Ovary (tissue), 9 donors: ENCODE data around the gene NHLH1. TPM values are rescaled to one million over a fixed set of nuclear protein-coding genes. Genes with fewer than 3 reads are reported as not detected.

Source experiments
- DNase-seq, 5 donors: peaks; one replicate each; pipeline ENCODE4 v3.0.0-alpha.2; 2019 to 2020
- H3K27ac ChIP-seq, 2 donors: fragments of 200-600 bp; one replicate each; pipeline versions ENCODE4 v1.5.1 to v1.8.0; 2019 to 2022
- H3K27me3 ChIP-seq: fragments of 200-600 bp; one replicate; pipeline ENCODE4 v1.8.0; 2022
- H3K36me3 ChIP-seq: fragments of 200-600 bp; sonication (generic); one replicate; pipeline ENCODE4 v1.5.1; 2019
- H3K4me1 ChIP-seq: one replicate; pipeline ENCODE4 v1.8.1; 2013; ENCODE audit warnings: mild to moderate bottlenecking, moderate library complexity; ENCODE audit not compliant: insufficient read depth
- H3K4me3 ChIP-seq: fragments of 200-600 bp; sonication (generic); one replicate; pipeline ENCODE4 v1.5.1; 2017
- H3K9me3 ChIP-seq, 2 donors: fragments of 200-600 bp in 1 of 2; sonication (generic) in 1 of 2; one replicate each; pipeline versions ENCODE4 v1.5.1 to v1.8.1; 2013 to 2019; ENCODE audit warnings: mild to moderate bottlenecking in 1 of 2, moderate library complexity in 1 of 2
- EP300 ChIP-seq: sonication (generic); formaldehyde crosslinking; IDR thresholded peaks from one replicate; pipeline ENCODE4 v1.6.1; 2017; ENCODE audit warnings: antibody characterized with exemption
- POLR2A ChIP-seq: fragments of 450-650 bp; IDR thresholded peaks from one replicate; pipeline ENCODE4 v1.6.1; 2017; ENCODE audit warnings: antibody characterized with exemption, mild to moderate bottlenecking, moderate library complexity
- WGBS, 3 donors: extraction: QIAGEN DNeasy Blood & Tissue Kit in 1 of 3; methylation state at CpG; one replicate each; pipeline versions ENCODE4 v1.1.5 to v1.1.7; 2013 to 2017; 5-methylcytosine and 5-hydroxymethylcytosine counted together
- intact Hi-C, 4 donors: fragments of 100-400 bp; cut with DNase I; formaldehyde crosslinking; loops; one replicate each; pipeline versions ENCODE4 v1.11.0 to v1.15.1; 2022 to 2023
- polyA plus RNA-seq, 2 donors: library from polyadenylated mRNA; stranded (reverse); fragments of 200-250 nt in 1 of 2; fragments of 350-450 nt in 1 of 2; fragmentation: Illumina TruSeq in 1 of 2; extraction: RNeasy Lipid Tissue Mini Kit (QIAGEN cat#74804) in 1 of 2; gene quantifications; one replicate each; pipeline ENCODE4 v1.2.3, GENCODE V29; 2013 to 2014
- total RNA-seq, 7 donors: library from RNA; depleted of rRNA in 2 of 7; stranded (reverse); fragments of >200 nt in 2 of 7; fragmentation: NEBNext Ultra II Directional in 3 of 7; extraction: Animal tissue kit (Norgen Biotek cat#: 25700) in 3 of 7; gene quantifications; one replicate each; pipeline versions ENCODE4 v1.1.0 to v1.2.4, GENCODE V29; 2016 to 2023
- TF ChIP-seq, protein P1 (sequence below), 3 donors: fragments of 450-650 bp in 2 of 3; fragments of 200-600 bp in 1 of 3; IDR thresholded peaks; one replicate each; pipeline versions ENCODE4 v1.5.1 to v1.8.0; 2016 to 2022; ENCODE audit warnings: antibody characterized with exemption in 3 of 3, mild to moderate bottlenecking in 1 of 3
- donor health status: DM: no; HTN: no; CAD: no; lungs with moderate emphysema.
- donor health status: DM: no; HTN: no; CAD: no.
- donor health status: Bipolar disorder and iron deficiency.
- donor health status: DM: yes; HTN: yes; CAD: no.
- donor health status: DM: no; HTN: no; CAD: no.
- donor health status: DM: yes; HTN: yes; CAD: no.

Gene NHLH1
- total and polyA plus RNA-seq, 9 donors: 0.02 to 0.20 (median 0.08) TPM; not detected in 4

GRCh38 chr1:160362168-160362957 lies 4.5 kb upstream of the NHLH1 start:
- intact Hi-C loops: no loop called here
- Histone ChIP-seq H3K27me3 (no peaks in the 10 kb centered on the region), H3K27ac (no peak overlapping the region), H3K4me3 (no peak overlapping the region), H3K36me3 (no peaks in the 10 kb centered on the region), H3K9me3 (no peaks in the 10 kb centered on the region), H3K4me1 (no peaks in the 10 kb centered on the region)
- WGBS, 3 donors: 69 to 73% (median 70%) methylated on average over 9 of the region's 9 CpGs
- TF ChIP-seq, protein P1, sequence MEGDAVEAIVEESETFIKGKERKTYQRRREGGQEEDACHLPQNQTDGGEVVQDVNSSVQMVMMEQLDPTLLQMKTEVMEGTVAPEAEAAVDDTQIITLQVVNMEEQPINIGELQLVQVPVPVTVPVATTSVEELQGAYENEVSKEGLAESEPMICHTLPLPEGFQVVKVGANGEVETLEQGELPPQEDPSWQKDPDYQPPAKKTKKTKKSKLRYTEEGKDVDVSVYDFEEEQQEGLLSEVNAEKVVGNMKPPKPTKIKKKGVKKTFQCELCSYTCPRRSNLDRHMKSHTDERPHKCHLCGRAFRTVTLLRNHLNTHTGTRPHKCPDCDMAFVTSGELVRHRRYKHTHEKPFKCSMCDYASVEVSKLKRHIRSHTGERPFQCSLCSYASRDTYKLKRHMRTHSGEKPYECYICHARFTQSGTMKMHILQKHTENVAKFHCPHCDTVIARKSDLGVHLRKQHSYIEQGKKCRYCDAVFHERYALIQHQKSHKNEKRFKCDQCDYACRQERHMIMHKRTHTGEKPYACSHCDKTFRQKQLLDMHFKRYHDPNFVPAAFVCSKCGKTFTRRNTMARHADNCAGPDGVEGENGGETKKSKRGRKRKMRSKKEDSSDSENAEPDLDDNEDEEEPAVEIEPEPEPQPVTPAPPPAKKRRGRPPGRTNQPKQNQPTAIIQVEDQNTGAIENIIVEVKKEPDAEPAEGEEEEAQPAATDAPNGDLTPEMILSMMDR (IDR thresholded peaks at IDR 0.05): no peak
- TF ChIP-seq EP300: no peak
- TF ChIP-seq POLR2A: no peak
- no peak for DNase-seq

DNA sequence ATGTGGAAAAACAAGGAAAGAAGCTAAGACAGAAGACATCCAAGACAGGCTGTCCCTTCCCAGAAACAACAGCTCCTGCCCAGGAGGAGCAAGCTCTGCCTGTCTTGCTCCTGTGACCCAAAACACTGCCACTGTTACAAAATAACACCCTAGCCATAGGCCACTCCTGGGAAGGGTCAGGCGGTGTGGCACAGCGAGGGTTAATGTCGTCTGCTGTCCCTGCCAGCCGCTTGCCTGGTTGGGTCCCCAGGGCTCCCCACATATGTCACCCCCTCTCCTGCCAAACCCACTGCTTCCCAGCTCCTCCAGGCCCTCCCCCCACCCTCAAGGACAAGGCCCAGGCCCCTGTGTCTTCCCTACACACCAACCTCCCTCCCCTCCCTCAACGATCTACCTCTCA lies 3.9 kb upstream of the NHLH1 start:
- H3K27me3 ChIP-seq: no peaks in the 10 kb centered on the region
- H3K9me3 ChIP-seq: no peaks in the 10 kb centered on the region
- H3K4me1 ChIP-seq: no peaks in the 10 kb centered on the region
- H3K36me3 ChIP-seq: no peaks in the 10 kb centered on the region
- WGBS, 3 donors: 32 to 42% (median 41%) methylated on average over 5 of the region's 5 CpGs
- H3K27ac ChIP-seq: no peak overlapping the region
- H3K4me3 ChIP-seq: no peak overlapping the region
- TF ChIP-seq EP300 (no peak), POLR2A (no peak)
- TF ChIP-seq, protein P1 (IDR thresholded peaks at IDR 0.05): no peak
- DNase-seq: no peak
- intact Hi-C loops: no loop called here

GRCh38 chr1:160363951-160364735 lies 2.7 kb upstream of the NHLH1 start:
- H3K27ac ChIP-seq: no peak overlapping the region
- H3K4me3 ChIP-seq: no peak overlapping the region
- no peak for DNase-seq
- TF ChIP-seq, protein P1 (IDR thresholded peaks at IDR 0.05): no peak
- TF ChIP-seq EP300 (no peak), POLR2A (no peak)
- H3K36me3 ChIP-seq: no peaks in the 10 kb centered on the region
- intact Hi-C loops: no loop called here
- H3K4me1 ChIP-seq: no peaks in the 10 kb centered on the region
- WGBS, 3 donors: 63 to 65% (median 63%) methylated on average over 12 of the region's 12 CpGs
- H3K9me3 ChIP-seq: no peaks in the 10 kb centered on the region
- H3K27me3 ChIP-seq: no peaks in the 10 kb centered on the region

- no peak overlapping the region for H3K4me3 ChIP-seq
- TF ChIP-seq, protein P1 (IDR thresholded peaks at IDR 0.05): no peak
- no peak for TF ChIP-seq POLR2A
- TF ChIP-seq EP300: no peak
- H3K9me3 ChIP-seq: no peaks in the 10 kb centered on the region
- H3K36me3 ChIP-seq: no peaks in the 10 kb centered on the region
- no peaks in the 10 kb centered on the region for H3K4me1 ChIP-seq
- no peaks in the 10 kb centered on the region for H3K27me3 ChIP-seq
- H3K27ac ChIP-seq: no peak overlapping the region
- DNase-seq: no peak
- intact Hi-C loops: no loop called here
- 100% methylated on average over 1 of the region's 1 CpG for WGBS, 3 donors
Observed at GRCh38 chr1:160365325-160365724, 1.5 kb upstream of the NHLH1 start.
